HepG2 (cell line): Measurements from ENCODE around the gene MTMR10. TPM values are rescaled to one million over a fixed set of nuclear protein-coding genes. Genes with fewer than 3 reads are reported as not detected.

Experiments used
- ATAC-seq: fragments of 200-7000 bp; cut with Tn5 transposase; 3 replicates; pipeline ENCODE4 v1.9.1; 2020; ENCODE audit warnings: mild to moderate bottlenecking, moderate library complexity
- BruUV-seq: library from RNA; stranded (reverse); fragments of 400-500 nt; replicated peaks from 2 replicates; lab custom pipeline; 2021; lab: Mats Ljungman, UMichigan
- CTCF ChIA-PET: fragments of 300-600 bp; formaldehyde crosslinking; extraction: SDS; loops from one replicate; lab custom pipeline; 2021; ENCODE audit warnings: low total read pairs, inconsistent platforms, low intra/inter-chr PET ratio; lab: Yijun Ruan, JAX
- POLR2A ChIA-PET: fragments of 350-600 bp; sonication (Branson Sonifier 250); formaldehyde crosslinking; loops from one replicate; lab custom pipeline; 2020; ENCODE audit warnings: antibody characterized with exemption, inconsistent platforms; lab: Yijun Ruan, JAX
- DNase-seq: peaks from one replicate; pipeline ENCODE4 v3.0.0-alpha.2; 2015; ENCODE audit warnings: low spot score
- FAIRE-seq: peaks from 3 replicates; lab custom pipeline; 2011; peaks lifted over from hg19 to GRCh38; lab: Jason Lieb, UNC
- H2AFZ ChIP-seq: one replicate; pipeline ENCODE4 v1.6.1; 2011; ENCODE audit warnings: low read length, inconsistent platforms
- H3K27ac ChIP-seq: fragments of 300-600 bp; 3 replicates; pipeline ENCODE4 v1.8.0; 2011; ENCODE audit warnings: mixed run types, mild to moderate bottlenecking, mixed read lengths, low read length, inconsistent platforms; ENCODE audit not compliant: insufficient read depth; ENCODE audit errors: extremely low read length
- H3K27me3 ChIP-seq, 2 experiments: fragments of 200-600 bp in 1 of 2; 2 replicates in 1 of 2; 3 replicates in 1 of 2; pipeline versions ENCODE4 v1.6.0 to v1.8.0; 2011; ENCODE audit warnings: low read length in 2 of 2, mild to moderate bottlenecking in 2 of 2, moderate library complexity in 2 of 2, inconsistent platforms in 1 of 2; ENCODE audit not compliant: insufficient read depth in 2 of 2, control insufficient read depth in 1 of 2
- H3K36me3 ChIP-seq, 2 experiments: fragments of 200-600 bp in 1 of 2; replicated peaks in 1 of 2; 2 replicates in 1 of 2; 3 replicates in 1 of 2; pipeline versions ENCODE4 v1.5.1 to v1.8.0; 2011; ENCODE audit warnings: low read length in 2 of 2, inconsistent platforms in 1 of 2; ENCODE audit not compliant: insufficient read depth in 2 of 2, control insufficient read depth in 1 of 2
- H3K4me1 ChIP-seq: 2 replicates; pipeline ENCODE4 v1.5.1; 2012; ENCODE audit warnings: low read length, inconsistent platforms; ENCODE audit not compliant: insufficient read depth
- H3K4me2 ChIP-seq: 2 replicates; pipeline ENCODE4 v1.6.0; 2011; ENCODE audit warnings: low read depth, low read length, inconsistent platforms
- H3K4me3 ChIP-seq, 3 experiments: fragments of 200-600 bp in 1 of 3; sonication (generic), shearing (Covaris generic) in 1 of 3; replicated peaks in 1 of 3; 2 replicates each; pipeline ENCODE4 v1.5.1; 2011 to 2016; ENCODE audit warnings: low read length in 3 of 3, inconsistent platforms in 2 of 3, low read depth in 2 of 3, mild to moderate bottlenecking in 2 of 3, control low read depth in 1 of 3, mixed read lengths in 1 of 3; ENCODE audit not compliant: insufficient read depth in 1 of 3
- H3K79me2 ChIP-seq: one replicate; pipeline ENCODE4 v1.6.1; 2011; ENCODE audit warnings: low read length, inconsistent platforms; ENCODE audit not compliant: insufficient read depth
- H3K9ac ChIP-seq: 2 replicates; pipeline ENCODE4 v1.6.0; 2011; ENCODE audit warnings: mild to moderate bottlenecking, low read depth, low read length, inconsistent platforms; ENCODE audit not compliant: insufficient read depth
- H3K9me3 ChIP-seq: 2 replicates; pipeline ENCODE4 v1.5.1; 2012; ENCODE audit warnings: mild to moderate bottlenecking, low read length
- H4K20me1 ChIP-seq: 2 replicates; pipeline ENCODE4 v1.6.0; 2011; ENCODE audit warnings: inconsistent platforms, mild to moderate bottlenecking, low read length, moderate library complexity; ENCODE audit not compliant: insufficient read depth
- FOXC1 ChIP-seq: sonication (generic); formaldehyde crosslinking; IDR thresholded peaks from 2 replicates; pipeline ENCODE4 v1.8.0; 2022; ENCODE audit warnings: mild to moderate bottlenecking, missing genetic modification reagents, borderline replicate concordance
- FOXJ3 ChIP-seq: sonication (generic); formaldehyde crosslinking; IDR thresholded peaks from 2 replicates; pipeline ENCODE4 v1.4.0; 2020; ENCODE audit warnings: missing genetic modification reagents, mild to moderate bottlenecking, borderline replicate concordance
- FOXK1 ChIP-seq: sonication (generic); formaldehyde crosslinking; IDR thresholded peaks from 2 replicates; pipeline ENCODE4 v1.4.0; 2020; ENCODE audit warnings: low read depth, missing genetic modification reagents, borderline replicate concordance
- GZF1 ChIP-seq: sonication (generic); formaldehyde crosslinking; IDR thresholded peaks from 2 replicates; pipeline ENCODE4 v1.5.1; 2020; ENCODE audit warnings: mild to moderate bottlenecking, missing genetic modification reagents
- HDAC6 ChIP-seq: fragments of 200-600 bp; sonication (generic); IDR thresholded peaks from 2 replicates; pipeline ENCODE4 v1.7.0; 2017; ENCODE audit warnings: mild to moderate bottlenecking, antibody characterized with exemption, low read length, low read depth
- KDM4B ChIP-seq: sonication (generic); formaldehyde crosslinking; IDR thresholded peaks from 2 replicates; pipeline ENCODE4 v1.4.0; 2020; ENCODE audit warnings: missing genetic modification reagents
- ONECUT2 ChIP-seq: sonication (generic); formaldehyde crosslinking; IDR thresholded peaks from 2 replicates; pipeline ENCODE4 v1.4.0; 2020; ENCODE audit warnings: missing genetic modification reagents
- RELA ChIP-seq: sonication (generic); formaldehyde crosslinking; IDR thresholded peaks from 2 replicates; pipeline ENCODE4 v1.4.0; 2020; ENCODE audit warnings: missing genetic modification reagents
- SNRNP70 ChIP-seq: fragments of 200-400 bp; formaldehyde crosslinking; IDR thresholded peaks from 2 replicates; pipeline ENCODE4 v1.6.1; 2017; ENCODE audit warnings: mild to moderate bottlenecking, low read depth, low read length, moderate library complexity
- TAF1 ChIP-seq: sonication (generic); formaldehyde crosslinking; IDR thresholded peaks from 2 replicates; pipeline ENCODE4 v1.4.0; 2020; ENCODE audit warnings: missing genetic modification reagents
- TARDBP ChIP-seq: sonication (generic); formaldehyde crosslinking; IDR thresholded peaks from 2 replicates; pipeline ENCODE4 v1.8.0; 2022; ENCODE audit warnings: mild to moderate bottlenecking, missing genetic modification reagents
- TCF7 ChIP-seq: sonication (generic); IDR thresholded peaks from 2 replicates; pipeline ENCODE4 v1.6.1; 2016; ENCODE audit warnings: antibody characterized with exemption, low read depth
- ZIK1 ChIP-seq: sonication (generic); formaldehyde crosslinking; IDR thresholded peaks from 2 replicates; pipeline ENCODE4 v1.5.0; 2020; ENCODE audit warnings: mild to moderate bottlenecking, low read depth, missing genetic modification reagents, borderline replicate concordance
- ZNF124 ChIP-seq: sonication (generic); formaldehyde crosslinking; IDR thresholded peaks from 2 replicates; pipeline ENCODE4 v1.4.0; 2020; ENCODE audit warnings: missing genetic modification reagents
- ZNF264 ChIP-seq: sonication (generic); formaldehyde crosslinking; IDR thresholded peaks from 2 replicates; pipeline ENCODE4 v1.4.0; 2020; ENCODE audit warnings: missing genetic modification reagents
- ZNF382 ChIP-seq: sonication (generic); formaldehyde crosslinking; IDR thresholded peaks from 2 replicates; pipeline ENCODE4 v1.5.0; 2020; ENCODE audit warnings: missing genetic modification reagents, mild to moderate bottlenecking, borderline replicate concordance
- ZNF512B ChIP-seq: sonication (generic); formaldehyde crosslinking; IDR thresholded peaks from 2 replicates; pipeline ENCODE4 v1.5.1; 2020; ENCODE audit warnings: missing genetic modification reagents, mild to moderate bottlenecking, borderline replicate concordance
- WGBS: methylation state at CpG from one replicate; pipeline ENCODE4 v1.1.6; 2017; ENCODE audit warnings: low lambda C conversion rate; 5-methylcytosine and 5-hydroxymethylcytosine counted together
- in situ Hi-C: cut with HindIII; loops from 2 replicates; pipeline ENCODE4 v1.10.0; 2017; ENCODE audit warnings: low pct_unique_long_range_greater_than_20kb; ENCODE audit not compliant: extremely low pct_ligation_motif_present
- intact Hi-C: fragments of 100-400 bp; cut with micrococcal nuclease; formaldehyde crosslinking; loops from one replicate; pipeline ENCODE4 v1.10.0; 2022; ENCODE audit not compliant: unreplicated experiment
- polyA plus RNA-seq, 8 experiments: library from polyadenylated mRNA; depleted of rRNA in 3 of 8; stranded (reverse) in 7 of 8; unstranded in 1 of 8; fragments of >200 nt; fragmentation: Illumina TruSeq in 4 of 8; extraction: Trizol in 4 of 8; gene quantifications; 2 replicates each; pipeline versions ENCODE4 v1.2.1 to v1.2.3, GENCODE V29; 2011 to 2016; ENCODE audit warnings: low read depth in 4 of 8, missing spikeins in 1 of 8, mixed read lengths in 1 of 8; ENCODE audit not compliant: insufficient read depth in 1 of 8
- total RNA-seq, 5 experiments: library from RNA; depleted of rRNA; stranded (reverse); fragments of >200 nt; fragmentation: Illumina TruSeq; extraction: Trizol; gene quantifications; 2 replicates each; pipeline ENCODE4 v1.2.3, GENCODE V29; 2016; ENCODE audit warnings: low read depth in 1 of 5
- TF ChIP-seq, protein P1 (sequence below): sonication (generic); formaldehyde crosslinking; conservative IDR thresholded peaks from 2 replicates; pipeline ENCODE4 v1.4.0; 2020; ENCODE audit warnings: missing genetic modification reagents

MTMR10 gene
- total and polyA plus RNA-seq, 2 of the 13 experiments (the other 11 are each of a cell fraction or from before 2014, with no cell fraction given), result 10.2 to 17.4 TPM

DNA sequence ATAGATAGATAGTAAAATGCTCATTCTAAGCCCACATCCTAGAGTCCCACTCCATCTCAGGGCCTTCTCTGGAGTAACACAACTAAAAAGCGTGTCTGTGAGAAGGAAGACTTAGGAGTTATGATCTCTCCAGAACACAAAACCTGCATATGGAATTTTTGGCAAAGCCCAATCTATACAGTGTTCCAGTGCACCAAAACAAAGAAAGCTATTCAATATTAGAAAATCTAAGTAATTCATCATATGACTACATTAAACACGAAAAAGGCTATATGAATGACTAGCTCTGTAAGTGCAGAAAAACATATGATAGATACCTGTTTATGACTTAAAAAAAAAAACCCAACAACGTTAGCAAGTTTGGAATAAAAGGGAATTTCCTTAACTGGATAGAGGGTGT, 27.7 kb downstream of the MTMR10 start:
- TF ChIP-seq ZNF264 (CRISPR knock-in tag), result no peak
- TF ChIP-seq TARDBP (CRISPR knock-in tag), result no peak
- no peak for TF ChIP-seq HDAC6
- no peak for TF ChIP-seq ZNF124 (CRISPR knock-in tag)
- TF ChIP-seq RELA (CRISPR knock-in tag), result no peak
- TF ChIP-seq, protein P1, sequence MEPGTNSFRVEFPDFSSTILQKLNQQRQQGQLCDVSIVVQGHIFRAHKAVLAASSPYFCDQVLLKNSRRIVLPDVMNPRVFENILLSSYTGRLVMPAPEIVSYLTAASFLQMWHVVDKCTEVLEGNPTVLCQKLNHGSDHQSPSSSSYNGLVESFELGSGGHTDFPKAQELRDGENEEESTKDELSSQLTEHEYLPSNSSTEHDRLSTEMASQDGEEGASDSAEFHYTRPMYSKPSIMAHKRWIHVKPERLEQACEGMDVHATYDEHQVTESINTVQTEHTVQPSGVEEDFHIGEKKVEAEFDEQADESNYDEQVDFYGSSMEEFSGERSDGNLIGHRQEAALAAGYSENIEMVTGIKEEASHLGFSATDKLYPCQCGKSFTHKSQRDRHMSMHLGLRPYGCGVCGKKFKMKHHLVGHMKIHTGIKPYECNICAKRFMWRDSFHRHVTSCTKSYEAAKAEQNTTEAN (CRISPR knock-in tag), result no peak
- TF ChIP-seq SNRNP70, result no peak
- TF ChIP-seq GZF1 (CRISPR knock-in tag), result no peak
- TF ChIP-seq TCF7, result no peak
- no peak for TF ChIP-seq TAF1 (CRISPR knock-in tag)
- no peak for TF ChIP-seq ONECUT2 (CRISPR knock-in tag)
- no peak for TF ChIP-seq KDM4B (CRISPR knock-in tag)
- TF ChIP-seq ZNF382 (CRISPR knock-in tag), result no peak
- TF ChIP-seq FOXK1 (CRISPR knock-in tag), result no peak
- TF ChIP-seq FOXC1 (CRISPR knock-in tag), result no peak
- TF ChIP-seq FOXJ3 (CRISPR knock-in tag), result no peak
- TF ChIP-seq ZNF512B (CRISPR knock-in tag), result no peak
- TF ChIP-seq ZIK1 (CRISPR knock-in tag), result no peak
- TF ChIP-seq, all 625 proteins: peak for 0
- ATAC-seq (no peak), DNase-seq (no peak), FAIRE-seq (no peak)
- Histone ChIP-seq H3K79me2 (no peaks in the 10 kb centered on the region), H4K20me1 (no peaks in the 10 kb centered on the region), H2AFZ (no peak overlapping the region), H3K9me3 (no peaks in the 10 kb centered on the region), H3K9ac (no peak overlapping the region), H3K4me3 (no peak overlapping the region), H3K36me3 (peaks cover 18 to 59% of the 10 kb centered on the region in 2 experiments), H3K27ac (no peak overlapping the region), H3K27me3 (no peaks in the 10 kb centered on the region), H3K4me2 (no peak overlapping the region), H3K4me1 (no peaks in the 10 kb centered on the region)
- ChIA-PET POLR2A (no interaction called here), CTCF (no interaction called here)
- in situ Hi-C loops, result no loop called here
- WGBS, result 92% methylated on average over 3 of the region's 3 CpGs
- intact Hi-C loops, result no loop called here
- no TSS peak for BruUV-seq
